H9 (cell line): ENCODE results near the gene PCDHGA9. TPM values are rescaled to one million over a fixed set of nuclear protein-coding genes. Genes with fewer than 3 reads are reported as not detected.

Source experiments
- DNase-seq: peaks from one replicate; pipeline ENCODE4 v3.0.0-alpha.2; 2017
- H2AFZ ChIP-seq: one replicate; pipeline ENCODE4 v1.6.1; 2013; ENCODE audit warnings: mild to moderate bottlenecking, low read length, control low read depth, moderate library complexity
- H2AK5ac ChIP-seq: 2 replicates; pipeline ENCODE4 v1.6.1; 2013; ENCODE audit warnings: low read length, control low read depth, mixed read lengths; ENCODE audit not compliant: insufficient read length
- H2BK120ac ChIP-seq: one replicate; pipeline ENCODE4 v1.6.1; 2013; ENCODE audit warnings: low read depth, mild to moderate bottlenecking, low read length, control low read depth, inconsistent platforms; ENCODE audit not compliant: poor library complexity, severe bottlenecking
- H2BK12ac ChIP-seq: 2 replicates; pipeline ENCODE4 v1.6.1; 2013; ENCODE audit warnings: low read length, control low read depth, mixed read lengths, low read depth; ENCODE audit not compliant: insufficient read length
- H2BK15ac ChIP-seq: 2 replicates; pipeline ENCODE4 v1.6.1; 2013; ENCODE audit warnings: low read depth, low read length, control low read depth
- H2BK20ac ChIP-seq: one replicate; pipeline ENCODE4 v1.6.1; 2013; ENCODE audit warnings: low read depth, mild to moderate bottlenecking, low read length, control low read depth, inconsistent platforms; ENCODE audit not compliant: poor library complexity, severe bottlenecking
- H2BK5ac ChIP-seq: 2 replicates; pipeline ENCODE4 v1.6.1; 2013; ENCODE audit warnings: low read length, control low read depth, mixed read lengths; ENCODE audit not compliant: insufficient read length
- H3K14ac ChIP-seq: 2 replicates; pipeline ENCODE4 v1.6.1; 2013; ENCODE audit warnings: low read length, control low read depth; ENCODE audit not compliant: insufficient read depth
- H3K18ac ChIP-seq: 2 replicates; pipeline ENCODE4 v1.6.1; 2013; ENCODE audit warnings: low read depth, mild to moderate bottlenecking, mixed read lengths, low read length, control low read depth; ENCODE audit not compliant: insufficient read length
- H3K23ac ChIP-seq: 2 replicates; pipeline ENCODE4 v1.6.1; 2013; ENCODE audit warnings: low read length, control low read depth, mixed read lengths, low read depth; ENCODE audit not compliant: insufficient read length
- H3K23me2 ChIP-seq: 2 replicates; pipeline ENCODE4 v1.6.1; 2013; ENCODE audit warnings: low read depth, mild to moderate bottlenecking, mixed read lengths, low read length, control low read depth; ENCODE audit not compliant: insufficient read length, poor library complexity, severe bottlenecking
- H3K27ac ChIP-seq: 2 replicates; pipeline ENCODE4 v1.5.1; 2013; ENCODE audit warnings: low read length, control low read depth, mixed read lengths, low read depth; ENCODE audit not compliant: insufficient read length
- H3K27me3 ChIP-seq: 2 replicates; pipeline ENCODE4 v1.6.1; 2013; ENCODE audit warnings: low read length, control low read depth, inconsistent platforms; ENCODE audit not compliant: insufficient read depth
- H3K4ac ChIP-seq: 2 replicates; pipeline ENCODE4 v1.6.1; 2013; ENCODE audit warnings: low read depth, mild to moderate bottlenecking, control low read depth, inconsistent platforms, low read length, moderate library complexity
- H3K4me1 ChIP-seq: 2 replicates; pipeline ENCODE4 v1.6.1; 2013; ENCODE audit warnings: low read length, control low read depth, inconsistent platforms; ENCODE audit not compliant: insufficient read depth
- H3K4me2 ChIP-seq: 2 replicates; pipeline ENCODE4 v1.6.1; 2013; ENCODE audit warnings: low read length, control low read depth, mixed read lengths; ENCODE audit not compliant: insufficient read length, insufficient read depth
- H3K56ac ChIP-seq: 2 replicates; pipeline ENCODE4 v1.6.1; 2013; ENCODE audit warnings: low read depth, mild to moderate bottlenecking, mixed read lengths, low read length, control low read depth; ENCODE audit not compliant: insufficient read length
- H3K79me1 ChIP-seq: 2 replicates; pipeline ENCODE4 v1.6.1; 2013; ENCODE audit warnings: low read depth, mild to moderate bottlenecking, moderate library complexity, low read length, control low read depth, inconsistent platforms; ENCODE audit not compliant: insufficient read depth, poor library complexity, severe bottlenecking
- H3K79me2 ChIP-seq: 2 replicates; pipeline ENCODE4 v1.6.1; 2013; ENCODE audit warnings: low read length, control low read depth, inconsistent platforms; ENCODE audit not compliant: insufficient read depth
- H3K9ac ChIP-seq: 2 replicates; pipeline ENCODE4 v1.6.1; 2013; ENCODE audit warnings: low read length, control low read depth, mixed read lengths; ENCODE audit not compliant: insufficient read length; ENCODE audit errors: extremely low read depth
- H3K9me3 ChIP-seq: one replicate; pipeline ENCODE4 v1.6.1; 2013; ENCODE audit warnings: low read depth, low read length, inconsistent platforms; ENCODE audit not compliant: control insufficient read depth
- H3T11ph ChIP-seq: one replicate; pipeline ENCODE4 v1.6.1; 2013; ENCODE audit warnings: mild to moderate bottlenecking, low read length, control low read depth, inconsistent platforms
- H4K20me1 ChIP-seq: one replicate; pipeline ENCODE4 v1.6.1; 2013; ENCODE audit not compliant: control insufficient read depth, insufficient read length, insufficient read depth
- H4K5ac ChIP-seq: 2 replicates; pipeline ENCODE4 v1.6.1; 2013; ENCODE audit warnings: low read depth, mild to moderate bottlenecking, mixed read lengths, low read length, control low read depth; ENCODE audit not compliant: insufficient read length
- H4K8ac ChIP-seq: replicated peaks from 2 replicates; pipeline ENCODE4 v1.6.1; 2013; ENCODE audit warnings: low read length, control low read depth, mixed read lengths, low read depth; ENCODE audit not compliant: insufficient read length
- H4K91ac ChIP-seq: 2 replicates; pipeline ENCODE4 v1.6.1; 2013; ENCODE audit warnings: low read depth, mild to moderate bottlenecking, moderate library complexity, mixed read lengths, low read length, control low read depth; ENCODE audit not compliant: insufficient read length
- H3K27ac Mint-ChIP-seq, 3 experiments: 2 replicates in 2 of 3; 3 replicates in 1 of 3; pipeline ENCODE4 v1.8.0; 2020 to 2021; ENCODE audit warnings: mixed read lengths in 3 of 3, mild to moderate bottlenecking in 1 of 3, moderate library complexity in 1 of 3
- H3K27me3 Mint-ChIP-seq: 2 replicates; pipeline ENCODE4 v1.8.0; 2021; ENCODE audit warnings: low read depth, mild to moderate bottlenecking, moderate library complexity, mixed read lengths
- H3K36me3 Mint-ChIP-seq, 3 experiments: 2 replicates in 2 of 3; 3 replicates in 1 of 3; pipeline ENCODE4 v1.8.0; 2020 to 2021; ENCODE audit warnings: low read depth in 3 of 3, mixed read lengths in 3 of 3; ENCODE audit not compliant: insufficient read depth in 1 of 3
- H3K4me1 Mint-ChIP-seq, 2 experiments: 2 replicates each; pipeline ENCODE4 v1.8.0; 2020; ENCODE audit warnings: mixed read lengths in 2 of 2
- H3K4me3 Mint-ChIP-seq, 2 experiments: 2 replicates in 1 of 2; 3 replicates in 1 of 2; pipeline ENCODE4 v1.8.0; 2020 to 2021; ENCODE audit warnings: mild to moderate bottlenecking in 2 of 2, mixed read lengths in 2 of 2, moderate library complexity in 1 of 2
- H3K9me3 Mint-ChIP-seq, 2 experiments: 2 replicates in 1 of 2; 3 replicates in 1 of 2; pipeline ENCODE4 v1.8.0; 2020; ENCODE audit warnings: mild to moderate bottlenecking in 2 of 2, mixed read lengths in 2 of 2, moderate library complexity in 1 of 2
- CTCF ChIP-seq: fragments of 200-600 bp; sonication (generic); conservative IDR thresholded peaks from 3 replicates; pipeline ENCODE4 v1.8.0; 2021; ENCODE audit warnings: antibody characterized with exemption, mild to moderate bottlenecking
- WGBS: extraction: QIAGEN DNeasy Blood & Tissue Kit; methylation state at CpG from one replicate; pipeline ENCODE4 v1.1.7; 2013; ENCODE audit warnings: missing lambda C conversion rate, low lambda C conversion rate, mixed read lengths; ENCODE audit not compliant: insufficient read length; ENCODE audit errors: extremely low coverage; 5-methylcytosine and 5-hydroxymethylcytosine counted together
- total RNA-seq: library from RNA; stranded (reverse); gene quantifications from 2 replicates; pipeline ENCODE4 v1.2.1, GENCODE V29; 2021

PCDHGA9 gene
- total RNA-seq, 1 experiment from 2014 or later, result 1.3 TPM

- Histone ChIP-seq H2BK5ac (no peak within 1 kb of the TSS), H3K79me1 (no peaks in the 10 kb centered on the region), H3K4me1 (no peaks in the 10 kb centered on the region), H4K5ac (no peak within 1 kb of the TSS), H2BK20ac (no peak within 1 kb of the TSS), H2BK15ac (no peak within 1 kb of the TSS), H3T11ph (no peak within 1 kb of the TSS), H3K9ac (no peak within 1 kb of the TSS), H3K9me3 (peaks cover 22% of the 10 kb centered on the region), H3K23me2 (no peaks in the 10 kb centered on the region), H2AK5ac (no peak within 1 kb of the TSS), H3K4me2 (no peak within 1 kb of the TSS), H4K91ac (no peak within 1 kb of the TSS), H4K8ac (no peak within 1 kb of the TSS), H3K56ac (no peak within 1 kb of the TSS), H3K14ac (no peak within 1 kb of the TSS), H3K27me3 (no peaks in the 10 kb centered on the region), H3K27ac (no peak within 1 kb of the TSS), H3K4ac (no peak within 1 kb of the TSS), H3K79me2 (no peaks in the 10 kb centered on the region), H3K18ac (no peak within 1 kb of the TSS), H2BK120ac (no peak within 1 kb of the TSS), H2BK12ac (no peak within 1 kb of the TSS), H2AFZ (no peak within 1 kb of the TSS), H4K20me1 (no peaks in the 10 kb centered on the region), H3K23ac (no peak within 1 kb of the TSS)
- Mint-ChIP-seq H3K9me3 (peaks cover 68 to 73% of the 10 kb centered on the region in 2 experiments), H3K4me1 (peaks cover 7 to 15% of the 10 kb centered on the region in 2 experiments; a peak in 3 of 4 replicates), H3K27me3 (peaks cover 7% of the 10 kb centered on the region), H3K4me3 (no peak within 1 kb of the TSS), H3K27ac (no peak within 1 kb of the TSS), H3K36me3 (peaks cover 46 to 65% (median 57%) of the 10 kb centered on the region in 3 experiments)
- no peak for DNase-seq
- WGBS, result no CpG with 5 or more reads among the region's 34 CpGs
- no peak for TF ChIP-seq CTCF
These were observed 38.5 kb upstream of the PCDHGA9 start, which contains the start of gene PCDHGA5 for GRCh38 chr5:141363952-141364660. PCDHGA5 (plus strand) TSS chr5:141364162; CDS start chr5:141364331, 169 bp downstream.
